ENCODE measurements around the gene TSTD1. TPM values are rescaled to one million over a fixed set of nuclear protein-coding genes. Genes with fewer than 3 reads are reported as not detected.
"Not testable (repeated sequence)": the region's sequence is repeated elsewhere in the genome, so short reads cannot be mapped to it uniquely, and the experiment has no call there.

The TSTD1 gene
- total and polyA plus RNA-seq, 2 experiments from 2014 or later, result not detected

- H3F3A ChIP-seq (ENCODE audit: insufficient read depth), result peaks cover 9% of the 10 kb centered on the region; the same call in 1 of the 2 replicates
- H3K4me3 ChIP-seq, result no peak overlapping the region
- H4K20me1 ChIP-seq (ENCODE audit: insufficient read depth), result no peaks in the 10 kb centered on the region
- H3K27ac ChIP-seq, result no peak overlapping the region
- no peaks in the 10 kb centered on the region for H3K9me2 ChIP-seq (ENCODE audit: insufficient read depth)
- no peaks in the 10 kb centered on the region for H3K79me2 ChIP-seq (ENCODE audit: insufficient read depth)
- H3K9ac ChIP-seq, result no peak overlapping the region
- H2AFZ ChIP-seq, result no peak overlapping the region
- no peak overlapping the region for H3K4me2 ChIP-seq (ENCODE audit: unreplicated experiment)
- no peak for TF ChIP-seq EZH2 (IDR thresholded peaks at IDR 0.05; ENCODE audit: insufficient read depth, poor library complexity, severe bottlenecking)
- no peak for TF ChIP-seq EZH2phosphoT487 (IDR thresholded peaks at IDR 0.05; ENCODE audit: insufficient read depth, low read depth)
- peaks cover 14% of the 10 kb centered on the region for H3K4me1 ChIP-seq (ENCODE audit: insufficient read depth)
- 92 to 94% methylated on average over 1 of the region's 1 CpG for WGBS, 2 experiments (ENCODE audit: low coverage in 1 of 2, low lambda C conversion rate in 2 of 2, missing lambda C conversion rate in 2 of 2)
- in situ Hi-C loops (cut with MboI), result no loop called here
- H3K36me3 ChIP-seq (ENCODE audit: low read depth), result no peaks in the 10 kb centered on the region
- peaks cover 16% of the 10 kb centered on the region for H3K27me3 ChIP-seq (replicated peaks; ENCODE audit: insufficient read depth)
- DNase-seq, result no peak
- H3K9me3 ChIP-seq (ENCODE audit: low read depth), result no peaks in the 10 kb centered on the region
Observed at GRCh38 chr1:161018631-161018930, 20.2 kb downstream of the TSTD1 start.

GRCh38 chr1:161017756-161018630, 20.8 kb downstream of the TSTD1 start:
- no peaks in the 10 kb centered on the region for H3K79me2 ChIP-seq (ENCODE audit: insufficient read depth)
- no peak overlapping the region for H3K9ac ChIP-seq
- H3K27ac ChIP-seq, result no peak overlapping the region

GRCh38 chr1:161017181-161017580, 21.6 kb downstream of the TSTD1 start:
- H3K9me2 ChIP-seq (ENCODE audit: insufficient read depth); H3K36me3 ChIP-seq (ENCODE audit: low read depth); H3K4me3 ChIP-seq; H3K27ac ChIP-seq; H3F3A ChIP-seq (ENCODE audit: insufficient read depth); H4K20me1 ChIP-seq (ENCODE audit: insufficient read depth); in situ Hi-C loops (cut with MboI); DNase-seq; H2AFZ ChIP-seq; H3K4me2 ChIP-seq (ENCODE audit: unreplicated experiment); H3K9me3 ChIP-seq (ENCODE audit: low read depth); H3K9ac ChIP-seq; H3K79me2 ChIP-seq (ENCODE audit: insufficient read depth): not testable (repeated sequence)
- WGBS, 2 experiments (ENCODE audit: low coverage in 1 of 2, low lambda C conversion rate in 2 of 2, missing lambda C conversion rate in 2 of 2), result 60 to 62% methylated on average over 7 of the region's 7 CpGs
- Histone ChIP-seq H3K27me3 (replicated peaks; ENCODE audit: insufficient read depth) (peaks cover 16% of the 10 kb centered on the region), H3K4me1 (ENCODE audit: insufficient read depth) (peaks cover 23% of the 10 kb centered on the region)

More at GRCh38 chr1:161017756-161018630, 20.8 kb downstream of the TSTD1 start:
- Histone ChIP-seq H3K9me3 (ENCODE audit: low read depth) (no peaks in the 10 kb centered on the region), H3F3A (ENCODE audit: insufficient read depth) (peaks cover 9% of the 10 kb centered on the region; the same call in 1 of the 2 replicates), H4K20me1 (ENCODE audit: insufficient read depth) (no peaks in the 10 kb centered on the region), H2AFZ (no peak overlapping the region), H3K27me3 (replicated peaks; ENCODE audit: insufficient read depth) (peaks cover 16% of the 10 kb centered on the region), H3K36me3 (ENCODE audit: low read depth) (no peaks in the 10 kb centered on the region), H3K9me2 (ENCODE audit: insufficient read depth) (no peaks in the 10 kb centered on the region), H3K4me2 (ENCODE audit: unreplicated experiment) (no peak overlapping the region), H3K4me1 (ENCODE audit: insufficient read depth) (peaks cover 20% of the 10 kb centered on the region), H3K4me3 (no peak overlapping the region)
- 59 to 60% methylated on average over 5 of the region's 5 CpGs for WGBS, 2 experiments (ENCODE audit: low coverage in 1 of 2, low lambda C conversion rate in 2 of 2, missing lambda C conversion rate in 2 of 2)
- DNase-seq, result peak; percentile 21
- in situ Hi-C loops (cut with MboI), result no loop called here
- TF ChIP-seq EZH2phosphoT487 (IDR thresholded peaks at IDR 0.05; ENCODE audit: insufficient read depth, low read depth) (no peak), EZH2 (IDR thresholded peaks at IDR 0.05; ENCODE audit: insufficient read depth, poor library complexity, severe bottlenecking) (no peak)

- H3K4me2 ChIP-seq (ENCODE audit: unreplicated experiment); H3K9ac ChIP-seq; H3K4me3 ChIP-seq; H3K9me3 ChIP-seq (ENCODE audit: low read depth); H3K27ac ChIP-seq; H3K79me2 ChIP-seq (ENCODE audit: insufficient read depth); in situ Hi-C loops (cut with MboI); H3F3A ChIP-seq (ENCODE audit: insufficient read depth); H3K36me3 ChIP-seq (ENCODE audit: low read depth); H2AFZ ChIP-seq; H3K9me2 ChIP-seq (ENCODE audit: insufficient read depth); H4K20me1 ChIP-seq (ENCODE audit: insufficient read depth): not testable (repeated sequence)
- peak; percentile 49 for DNase-seq
- H3K27me3 ChIP-seq (replicated peaks; ENCODE audit: insufficient read depth), result peaks cover 15% of the 10 kb centered on the region
- H3K4me1 ChIP-seq (ENCODE audit: insufficient read depth), result peaks cover 21% of the 10 kb centered on the region
- WGBS, 2 experiments (ENCODE audit: low coverage in 1 of 2, low lambda C conversion rate in 2 of 2, missing lambda C conversion rate in 2 of 2), result 47 to 68% methylated on average over 1 of the region's 1 CpG
Observed at GRCh38 chr1:161016683-161017082, 22.1 kb downstream of the TSTD1 start.
